ENCODE data around the gene TKT. TPM values are rescaled to one million over a fixed set of nuclear protein-coding genes. Genes with fewer than 3 reads are reported as not detected.
"Not testable (repeated sequence)": the region's sequence is repeated elsewhere in the genome, so short reads cannot be mapped to it uniquely, and the experiment has no call there.

Gene TKT
- total RNA-seq, 1 donor from 2014 or later: 187 TPM

- DNase-seq (ENCODE audit: low read depth): no peak
These were observed 3.8 kb upstream of the TKT start for GRCh38 chr3:53259427-53260259.

DNA sequence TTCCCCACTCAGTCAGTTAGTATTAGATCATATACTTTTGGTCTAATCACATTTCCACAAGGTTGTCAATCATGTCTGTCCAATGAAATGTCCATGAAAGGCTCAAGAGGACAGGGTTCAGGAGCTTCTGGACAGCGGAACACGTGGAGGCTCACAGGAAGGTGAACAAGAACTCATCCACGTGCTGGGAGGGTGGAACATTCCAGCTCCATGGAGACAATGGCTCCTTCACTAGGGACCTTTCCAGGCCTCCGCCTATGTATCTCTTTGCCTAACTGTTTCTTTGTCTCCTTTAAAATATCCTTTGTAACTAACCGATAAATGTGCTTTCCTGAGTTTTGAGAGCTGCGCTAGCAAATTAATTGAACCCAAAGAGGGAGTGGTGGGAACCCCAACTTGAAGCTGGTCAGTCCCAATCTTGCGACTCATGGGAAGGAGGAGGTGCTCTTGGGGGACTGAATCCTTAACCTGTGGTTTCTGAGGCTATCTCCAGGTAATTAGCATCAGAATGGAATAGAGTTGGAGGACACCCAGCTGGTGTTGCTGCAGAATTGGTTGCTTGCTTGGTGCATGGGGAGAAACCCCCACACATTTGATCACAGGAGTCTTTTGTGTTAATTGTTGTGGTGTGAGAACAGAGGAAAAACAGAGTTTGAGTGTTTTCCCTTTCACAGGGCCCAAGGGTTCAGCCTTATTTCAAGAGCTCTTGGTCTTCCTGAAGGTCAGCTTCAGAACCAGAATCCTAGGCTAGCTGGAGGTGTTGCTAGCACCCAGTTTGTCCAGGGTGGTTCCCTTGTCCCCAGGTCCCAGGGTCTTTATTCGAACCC, 3.0 kb upstream of the TKT start:
- DNase-seq (ENCODE audit: low read depth): no peak

GRCh38 chr3:53257465-53257864, 1.6 kb upstream of the TKT start:
- DNase-seq (ENCODE audit: low read depth): no peak

- no peak for DNase-seq (ENCODE audit: low read depth)
These were observed 858 bp upstream of the TKT start for GRCh38 chr3:53256704-53257055.

DNA sequence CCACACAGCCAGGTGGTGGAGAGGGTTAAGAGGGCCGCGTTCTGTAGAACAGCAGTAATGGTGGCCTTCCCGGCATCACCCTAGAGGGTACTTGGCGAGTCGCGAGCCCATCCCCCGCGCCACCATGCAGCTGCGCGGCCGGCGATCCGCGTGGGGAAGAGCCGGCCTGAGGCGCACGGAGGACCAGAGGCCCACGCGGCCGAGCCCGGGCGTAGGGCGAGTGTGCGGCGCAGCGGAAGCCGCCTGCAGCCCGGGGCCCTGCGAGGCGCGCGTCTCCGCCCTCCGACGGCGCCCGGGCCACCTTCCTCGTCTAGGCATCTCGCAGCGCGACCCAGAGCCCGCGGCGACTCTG, 423 bp downstream of the TKT start:
- DNase-seq (ENCODE audit: low read depth): peak; percentile 45

DNA sequence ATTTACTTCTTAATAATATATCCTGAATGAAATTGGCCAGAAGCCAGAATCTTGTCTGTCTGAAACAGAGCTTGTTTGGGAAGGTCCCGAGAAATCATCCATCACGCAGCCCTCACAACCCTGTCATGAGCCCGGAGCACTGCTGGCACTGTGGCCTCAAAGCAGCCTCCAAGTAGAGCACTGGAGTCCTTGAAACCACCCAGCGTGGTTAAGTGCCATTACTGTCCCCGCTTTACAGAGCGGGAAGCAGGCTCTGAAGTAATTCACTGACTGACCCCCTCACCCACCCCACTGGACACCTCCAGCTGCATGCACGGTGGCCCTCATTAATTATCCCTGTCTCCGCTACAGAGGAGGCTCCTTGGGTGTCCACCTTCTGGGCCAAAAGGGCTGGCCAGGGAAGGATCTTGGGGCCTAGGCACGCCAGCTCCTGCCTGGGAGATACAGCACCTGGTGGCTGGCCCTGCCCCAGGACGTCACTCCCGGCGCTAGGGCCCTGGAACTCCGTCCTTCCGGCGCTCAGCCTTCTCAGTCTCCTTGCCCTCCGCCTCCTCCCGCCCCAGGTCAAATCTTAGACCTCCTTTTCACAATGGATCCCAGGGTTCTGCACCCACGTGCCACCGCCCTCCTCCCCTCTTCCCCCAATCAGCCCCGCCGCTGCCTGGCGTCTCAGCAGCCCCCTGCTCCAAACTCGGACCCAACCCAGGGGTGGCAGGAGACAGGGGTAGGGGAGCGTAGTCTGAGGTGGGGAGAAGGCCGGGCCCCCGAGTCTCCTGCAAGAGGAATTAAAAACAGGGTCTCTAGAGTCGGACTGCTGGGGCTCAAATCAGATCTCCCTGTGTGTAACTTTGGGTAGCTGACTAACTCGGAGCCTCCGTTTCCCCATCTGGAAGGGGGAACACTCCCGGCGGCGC, 1.1 kb downstream of the TKT start:
- peak; percentile 67 for DNase-seq (ENCODE audit: low read depth)

- DNase-seq (ENCODE audit: low read depth): no peak
These were observed 1.9 kb downstream of the TKT start for GRCh38 chr3:53253707-53254508.

- not testable (repeated sequence) for DNase-seq (ENCODE audit: low read depth)
These were observed 2.9 kb downstream of the TKT start for GRCh38 chr3:53252947-53253322.

- no peak for DNase-seq (ENCODE audit: low read depth)
These were observed 3.5 kb downstream of the TKT start for GRCh38 chr3:53252096-53252946.

GRCh38 chr3:53250881-53251605, 4.8 kb downstream of the TKT start:
- DNase-seq (ENCODE audit: low read depth): peak; percentile 31

- no peak for DNase-seq (ENCODE audit: low read depth)
These were observed 5.4 kb downstream of the TKT start for GRCh38 chr3:53250453-53250852.

DNA sequence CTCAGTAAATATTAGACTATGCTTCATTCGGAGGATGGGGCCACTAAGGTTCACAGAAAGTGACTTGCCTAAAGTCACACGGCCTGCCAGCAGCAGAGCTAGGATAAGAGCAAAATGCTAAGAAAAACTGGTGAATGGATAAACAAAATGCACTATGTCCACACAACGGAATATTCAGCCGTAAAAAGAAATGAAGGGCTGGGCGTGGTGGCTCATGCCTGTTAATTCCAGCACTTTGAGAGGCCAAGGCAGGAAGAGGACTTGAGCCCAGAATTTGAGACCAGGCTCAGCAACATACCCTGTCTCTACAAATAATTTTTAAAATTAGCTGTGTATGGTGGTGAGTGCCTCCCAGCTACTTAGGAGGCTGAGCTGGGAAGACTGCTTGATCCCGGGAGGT, 7.7 kb downstream of the TKT start:
- no peak for DNase-seq (ENCODE audit: low read depth)

- no peak for DNase-seq (ENCODE audit: low read depth)
These were observed 8.2 kb downstream of the TKT start for GRCh38 chr3:53247619-53248018.

DNA sequence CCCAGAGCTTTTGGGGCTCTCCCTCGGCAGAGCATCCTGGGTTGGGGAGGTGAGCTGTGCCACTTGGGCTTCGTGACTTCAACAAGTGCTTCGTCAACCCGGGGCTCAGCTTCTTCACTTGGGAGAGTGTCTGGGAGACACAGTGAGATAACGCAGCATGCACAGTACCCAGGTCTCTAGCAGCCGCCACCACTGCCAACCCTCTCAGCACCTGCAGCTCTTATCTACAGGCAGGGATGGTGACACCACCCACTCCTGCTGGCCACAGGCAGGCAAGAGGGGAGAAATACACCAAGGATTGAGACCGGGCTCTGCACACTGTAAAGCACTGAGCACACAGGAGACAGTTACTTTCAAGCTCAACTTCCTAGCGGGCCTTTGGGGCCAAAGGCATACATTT, 11.6 kb downstream of the TKT start:
- DNase-seq (ENCODE audit: low read depth): no peak

- no peak for DNase-seq (ENCODE audit: low read depth)
These were observed 12.0 kb downstream of the TKT start for GRCh38 chr3:53243785-53244184.

DNA sequence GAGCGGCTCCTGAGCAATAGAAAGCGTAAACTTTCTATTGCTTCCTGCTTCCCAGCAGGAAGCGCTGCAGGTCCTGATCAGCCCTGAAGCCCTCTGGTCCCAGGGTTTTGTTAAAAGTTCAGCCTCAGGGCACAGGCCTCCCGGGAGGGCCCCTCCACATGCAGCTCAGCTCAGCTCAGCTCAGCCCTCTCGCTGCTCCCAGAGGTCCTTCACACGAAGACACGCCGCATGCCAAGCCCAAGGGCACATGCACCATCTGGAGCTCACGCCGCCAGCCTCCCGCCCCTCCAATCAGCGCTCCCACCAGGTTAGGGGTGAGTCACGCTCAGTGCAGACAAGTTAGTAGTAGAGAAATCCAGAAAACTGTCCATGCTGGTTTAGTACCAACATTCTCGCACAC, 12.7 kb downstream of the TKT start:
- no peak for DNase-seq (ENCODE audit: low read depth)

DNA sequence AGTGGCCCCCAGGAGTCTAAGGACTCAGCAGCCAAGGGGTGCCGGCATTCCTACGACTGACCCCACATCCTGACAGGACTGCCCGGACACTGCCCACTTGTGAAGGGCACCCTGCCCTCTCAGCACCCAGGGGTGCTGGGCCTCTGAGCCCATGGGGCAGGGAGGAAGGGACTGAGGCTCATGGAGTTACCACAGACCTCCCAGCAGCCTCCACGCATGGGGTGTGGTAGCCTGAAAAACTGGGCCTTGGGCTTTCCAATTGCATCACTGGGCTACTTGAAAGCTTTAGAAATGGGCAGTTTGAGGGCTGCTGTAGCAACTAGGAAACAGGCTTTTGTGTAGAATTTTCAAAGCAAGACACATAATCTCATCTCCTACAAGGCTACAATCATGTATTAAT, 13.2 kb downstream of the TKT start:
- DNase-seq (ENCODE audit: low read depth): no peak

- DNase-seq (ENCODE audit: low read depth): peak; percentile 72
These were observed 13.7 kb downstream of the TKT start for GRCh38 chr3:53242155-53242554.

Data from myocyte (in vitro differentiated cells).